GM12878 (cell line): Measurements from ENCODE around the gene TRIM47. TPM values are rescaled to one million over a fixed set of nuclear protein-coding genes. Genes with fewer than 3 reads are reported as not detected.

Experiments
- ATAC-seq: fragments of 200-7000 bp; cut with Tn5 transposase; 3 replicates; pipeline ENCODE4 v1.9.1; 2020; ENCODE audit warnings: mild to moderate bottlenecking, moderate library complexity
- BruUV-seq: library from RNA; stranded (reverse); fragments of 400-500 nt; replicated peaks from 2 replicates; lab custom pipeline; 2021; lab: Mats Ljungman, UMichigan
- CTCF ChIA-PET: fragments of 300-600 bp; sonication (Branson Sonifier 250); formaldehyde crosslinking; extraction: SDS; loops from one replicate; lab custom pipeline; 2021; ENCODE audit warnings: inconsistent platforms; lab: Yijun Ruan, JAX
- POLR2A ChIA-PET: fragments of 350-600 bp; formaldehyde crosslinking; extraction: SDS; loops from one replicate; lab custom pipeline; 2021; ENCODE audit warnings: inconsistent platforms; lab: Charles Lee
- RAD21 ChIA-PET: fragments of 300-600 bp; sonication (Branson Sonifier 250); formaldehyde crosslinking; loops from one replicate; lab custom pipeline; 2023; ENCODE audit warnings: antibody characterized with exemption; ENCODE audit not compliant: unreplicated experiment; lab: Charles Lee
- SMC1A ChIA-PET: fragments of 300-600 bp; sonication (Branson Sonifier 250); formaldehyde crosslinking; loops from one replicate; lab custom pipeline; 2023; ENCODE audit not compliant: unreplicated experiment, uncharacterized antibody; lab: Charles Lee
- DNase-seq: peaks from one replicate; pipeline ENCODE4 v3.0.0-alpha.2; 2011; ENCODE audit warnings: low read depth, low spot score
- FAIRE-seq: peaks from 3 replicates; lab custom pipeline; 2011; peaks lifted over from hg19 to GRCh38; lab: Jason Lieb, UNC
- H2AFZ ChIP-seq: 2 replicates; pipeline ENCODE4 v1.6.0; 2011; ENCODE audit warnings: low read depth, low read length, control low read depth; ENCODE audit not compliant: control insufficient read depth
- H3K27ac ChIP-seq: 2 replicates; pipeline ENCODE4 v1.5.1; 2011; ENCODE audit warnings: control low read depth; ENCODE audit not compliant: control insufficient read depth, insufficient read depth
- H3K27me3 ChIP-seq, 2 experiments: replicated peaks in 1 of 2; 2 replicates each; pipeline versions ENCODE4 v1.6.0 to v1.6.1; 2011; ENCODE audit warnings: low read length in 1 of 2; ENCODE audit not compliant: control insufficient read depth in 2 of 2, insufficient read depth in 2 of 2
- H3K36me3 ChIP-seq, 2 experiments: 2 replicates each; pipeline ENCODE4 v1.5.1; 2011; ENCODE audit warnings: low read length in 1 of 2; ENCODE audit not compliant: control insufficient read depth in 2 of 2, insufficient read depth in 2 of 2
- H3K4me1 ChIP-seq: 2 replicates; pipeline ENCODE4 v1.6.1; 2011; ENCODE audit warnings: mild to moderate bottlenecking, low read length, moderate library complexity, mixed read lengths; ENCODE audit not compliant: control insufficient read depth, insufficient read depth
- H3K4me2 ChIP-seq: 2 replicates; pipeline ENCODE4 v1.6.0; 2011; ENCODE audit warnings: control low read depth; ENCODE audit not compliant: control insufficient read depth, insufficient read depth
- H3K4me3 ChIP-seq: fragments of 200-600 bp; sonication (generic); 2 replicates; pipeline ENCODE4 v1.5.1; 2016
- H3K79me2 ChIP-seq: 2 replicates; pipeline ENCODE4 v1.6.0; 2011; ENCODE audit warnings: low read length; ENCODE audit not compliant: control insufficient read depth, insufficient read depth
- H3K9ac ChIP-seq: 2 replicates; pipeline ENCODE4 v1.8.0; 2011; ENCODE audit warnings: low read length, control low read depth, mixed read lengths; ENCODE audit not compliant: control insufficient read depth, insufficient read depth
- H3K9me3 ChIP-seq: replicated peaks from 3 replicates; pipeline ENCODE4 v1.5.1; 2011; ENCODE audit warnings: mild to moderate bottlenecking, low read length; ENCODE audit not compliant: control insufficient read depth, insufficient read depth
- H4K20me1 ChIP-seq: 2 replicates; pipeline ENCODE4 v1.6.0; 2011; ENCODE audit not compliant: control insufficient read depth, insufficient read depth
- IKZF1 ChIP-seq: fragments of 450-650 bp; conservative IDR thresholded peaks from 2 replicates; pipeline ENCODE4 v1.6.1; 2017; ENCODE audit warnings: antibody characterized with exemption, mild to moderate bottlenecking
- TCF3 ChIP-seq: IDR thresholded peaks from 2 replicates; pipeline ENCODE4 v1.6.1; 2012; ENCODE audit warnings: low read depth, mild to moderate bottlenecking, low read length, borderline replicate concordance; ENCODE audit not compliant: insufficient read depth
- ZNF384 ChIP-seq: IDR thresholded peaks from 2 replicates; pipeline ENCODE4 v1.6.1; 2012; ENCODE audit warnings: low read depth, mild to moderate bottlenecking, low read length, improper control_type of control experiment, borderline replicate concordance
- WGBS: methylation state at CpG from one replicate; pipeline ENCODE4 v1.1.6; 2016; ENCODE audit warnings: low lambda C conversion rate; ENCODE audit not compliant: insufficient replicate concordance, insufficient coverage; ENCODE audit errors: missing lambda C conversion rate; 5-methylcytosine and 5-hydroxymethylcytosine counted together
- in situ Hi-C: fragments of 300-500 bp; cut with MboI; formaldehyde crosslinking; loops from 9 replicates; pipeline ENCODE4 v1.14.3; 2018; ENCODE audit warnings: mixed read lengths
- intact Hi-C: fragments of 100-400 bp; cut with micrococcal nuclease; formaldehyde crosslinking; loops from one replicate; pipeline ENCODE4 v1.14.2; 2022; ENCODE audit not compliant: unreplicated experiment
- polyA plus RNA-seq, 11 experiments: library from polyadenylated mRNA; depleted of rRNA in 4 of 11; unstranded in 6 of 11; stranded (reverse) in 5 of 11; fragments of >200 nt; fragmentation: Nextera tagmentation in 4 of 11; fragmentation: Illumina TruSeq in 1 of 11; extraction: Ambion mirVana in 4 of 11; extraction: Trizol in 1 of 11; gene quantifications; 1 replicate in 1 of 11; 2 replicates in 10 of 11; pipeline versions ENCODE4 v1.2.1 to v1.2.3, GENCODE V29; 2011 to 2016; ENCODE audit warnings: inconsistent platforms in 2 of 11, missing spikeins in 2 of 11, low read depth in 1 of 11
- total RNA-seq, 4 experiments: library from RNA; depleted of rRNA in 3 of 4; stranded (reverse); fragments of >200 nt in 3 of 4; fragmentation: Illumina TruSeq in 1 of 4; extraction: Trizol in 1 of 4; gene quantifications; 2 replicates each; pipeline versions ENCODE4 v1.2.1 to v1.2.3, GENCODE V29; 2013 to 2021
- TF ChIP-seq, protein P1 (sequence below): fragments of 450-650 bp; IDR thresholded peaks from 2 replicates; pipeline ENCODE4 v1.6.1; 2016; ENCODE audit warnings: mild to moderate bottlenecking
- TF ChIP-seq, protein P2 (sequence below): fragments of 450-650 bp; IDR thresholded peaks from 2 replicates; pipeline ENCODE4 v1.6.1; 2016; ENCODE audit warnings: mild to moderate bottlenecking

The TRIM47 gene
- total and polyA plus RNA-seq, 10 of the 15 experiments (the other 5 are each of a cell fraction or from before 2014, with no cell fraction given): 0.35 to 9.7 (median 5.3) TPM

DNA sequence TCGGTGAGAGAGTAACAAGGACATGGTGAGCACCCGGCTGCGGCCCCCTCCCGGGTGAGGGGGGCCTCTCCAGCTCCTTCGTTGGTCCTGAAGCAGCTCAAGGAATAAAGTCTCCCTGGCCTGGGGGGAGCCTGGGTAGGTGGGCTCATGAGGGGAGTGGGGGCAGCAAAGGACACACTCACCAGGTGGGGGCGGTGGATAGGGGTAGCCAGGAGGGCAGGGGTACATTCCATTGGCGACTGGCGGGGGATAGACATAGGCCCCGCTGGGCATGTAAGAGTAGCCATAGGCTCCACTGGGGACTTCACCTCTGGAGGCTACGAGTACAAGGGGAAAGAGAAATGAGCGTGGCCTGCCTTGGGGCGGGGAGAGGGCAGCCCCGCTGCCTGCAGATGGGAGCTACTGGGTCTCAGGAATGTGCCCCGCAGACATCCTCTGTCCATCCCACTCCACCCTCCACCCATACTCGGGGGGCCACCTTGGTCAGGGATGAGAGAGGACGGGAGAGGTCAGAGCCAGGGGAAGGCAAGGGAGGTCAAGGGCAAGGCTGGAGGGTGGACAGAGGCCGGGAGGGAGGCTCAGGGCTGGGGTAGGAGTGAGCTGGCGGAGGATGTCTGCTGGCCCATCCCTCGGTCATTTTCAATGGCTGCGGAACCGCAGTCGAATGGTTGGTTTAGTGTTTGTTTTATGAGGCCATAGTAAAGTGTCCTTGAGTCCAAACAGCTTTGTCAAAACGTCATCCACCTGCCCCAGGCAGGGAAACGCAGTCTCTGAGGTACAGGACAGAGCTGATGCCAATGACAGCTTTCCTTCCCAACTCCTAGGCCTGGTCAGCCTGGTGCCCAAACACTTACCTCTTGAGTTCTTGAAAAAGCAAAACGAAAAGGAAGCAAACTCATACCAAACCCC is 30.5 kb downstream of the TRIM47 start:
- H3K79me2 ChIP-seq: peaks cover 18% of the 10 kb centered on the region
- no TSS peak for BruUV-seq
- ChIA-PET POLR2A (interaction anchor here (0.5 to 4.5 kb wide), 7 partner anchors 37 to 463 kb away, joined by 3 to 31 read pairs (median 3); a partner anchor contains a TSS), CTCF (interaction anchor here (0.8 to 8.7 kb wide), 19 partner anchors 8 to 95 kb away, joined by 3 to 117 read pairs (median 5); partner anchors contain the start of genes GALK1 and WBP2), SMC1A (interaction anchor here (1.0 to 1.7 kb wide), 6 partner anchors 28 to 94 kb away, joined by 3 read pairs; partner anchors contain the start of gene UNK), RAD21 (interaction anchor here (0.6 to 1.5 kb wide), 6 partner anchors 15 to 95 kb away, joined by 3 to 8 read pairs (median 3); a partner anchor contains a TSS)
- in situ Hi-C loops (no loop called here), intact Hi-C loops (no loop called here)
- H3K9me3 ChIP-seq: no peaks in the 10 kb centered on the region
- H3K4me2 ChIP-seq: no peak overlapping the region
- H4K20me1 ChIP-seq: no peaks in the 10 kb centered on the region
- no peak overlapping the region for H3K9ac ChIP-seq
- no peak overlapping the region for H3K4me3 ChIP-seq
- ATAC-seq: no peak
- 78% methylated on average over 25 of the region's 25 CpGs for WGBS
- peaks cover 3 to 9% of the 10 kb centered on the region in 2 experiments for H3K36me3 ChIP-seq
- no peaks in the 10 kb centered on the region for H3K27me3 ChIP-seq
- H2AFZ ChIP-seq: no peak overlapping the region
- TF ChIP-seq ZNF384 (no peak), TCF3 (no peak), IKZF1 (no peak)
- TF ChIP-seq, protein P1, sequence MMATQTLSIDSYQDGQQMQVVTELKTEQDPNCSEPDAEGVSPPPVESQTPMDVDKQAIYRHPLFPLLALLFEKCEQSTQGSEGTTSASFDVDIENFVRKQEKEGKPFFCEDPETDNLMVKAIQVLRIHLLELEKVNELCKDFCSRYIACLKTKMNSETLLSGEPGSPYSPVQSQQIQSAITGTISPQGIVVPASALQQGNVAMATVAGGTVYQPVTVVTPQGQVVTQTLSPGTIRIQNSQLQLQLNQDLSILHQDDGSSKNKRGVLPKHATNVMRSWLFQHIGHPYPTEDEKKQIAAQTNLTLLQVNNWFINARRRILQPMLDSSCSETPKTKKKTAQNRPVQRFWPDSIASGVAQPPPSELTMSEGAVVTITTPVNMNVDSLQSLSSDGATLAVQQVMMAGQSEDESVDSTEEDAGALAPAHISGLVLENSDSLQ: no peak
- TF ChIP-seq, protein P2, sequence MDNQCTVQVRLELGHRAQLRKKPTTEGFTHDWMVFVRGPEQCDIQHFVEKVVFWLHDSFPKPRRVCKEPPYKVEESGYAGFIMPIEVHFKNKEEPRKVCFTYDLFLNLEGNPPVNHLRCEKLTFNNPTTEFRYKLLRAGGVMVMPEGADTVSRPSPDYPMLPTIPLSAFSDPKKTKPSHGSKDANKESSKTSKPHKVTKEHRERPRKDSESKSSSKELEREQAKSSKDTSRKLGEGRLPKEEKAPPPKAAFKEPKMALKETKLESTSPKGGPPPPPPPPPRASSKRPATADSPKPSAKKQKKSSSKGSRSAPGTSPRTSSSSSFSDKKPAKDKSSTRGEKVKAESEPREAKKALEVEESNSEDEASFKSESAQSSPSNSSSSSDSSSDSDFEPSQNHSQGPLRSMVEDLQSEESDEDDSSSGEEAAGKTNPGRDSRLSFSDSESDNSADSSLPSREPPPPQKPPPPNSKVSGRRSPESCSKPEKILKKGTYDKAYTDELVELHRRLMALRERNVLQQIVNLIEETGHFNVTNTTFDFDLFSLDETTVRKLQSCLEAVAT: no peak
- H3K4me1 ChIP-seq: peaks cover 14% of the 10 kb centered on the region
- no peak for FAIRE-seq
- H3K27ac ChIP-seq: no peak overlapping the region
- no peak for DNase-seq
